ENCODE results near the gene LMCD1.

LMCD1 gene

GRCh38 chr3:8509961-8510360 lies 8.3 kb downstream of the LMCD1 start:
- DNase-seq, result peak; percentile 96

GRCh38 chr3:8512234-8512633 lies 10.6 kb downstream of the LMCD1 start:
- DNase-seq, result no peak

GRCh38 chr3:8516047-8516661 lies 14.5 kb downstream of the LMCD1 start:
- no peak for DNase-seq

GRCh38 chr3:8516783-8517182 lies 15.2 kb downstream of the LMCD1 start:
- no peak for DNase-seq

- no peak for DNase-seq
These were observed 15.9 kb downstream of the LMCD1 start for GRCh38 chr3:8517487-8517886.

- DNase-seq, result peak; percentile 79
These were observed 16.5 kb downstream of the LMCD1 start for GRCh38 chr3:8518138-8518537.

GRCh38 chr3:8519156-8519555 lies 17.5 kb downstream of the LMCD1 start:
- peak; percentile 80 for DNase-seq

- DNase-seq, result no peak
These were observed 18.3 kb downstream of the LMCD1 start for GRCh38 chr3:8519774-8520448.

- no peak for DNase-seq
These were observed 19.3 kb downstream of the LMCD1 start for GRCh38 chr3:8520816-8521403.

GRCh38 chr3:8523041-8523440 lies 21.4 kb downstream of the LMCD1 start:
- no peak for DNase-seq

- DNase-seq, result no peak
These were observed 22.6 kb downstream of the LMCD1 start for GRCh38 chr3:8524249-8524648.

- DNase-seq, result no peak
These were observed 23.2 kb downstream of the LMCD1 start for GRCh38 chr3:8524656-8525399.

- no peak for DNase-seq
These were observed 24.3 kb downstream of the LMCD1 start for GRCh38 chr3:8525893-8526292.

GRCh38 chr3:8529181-8529637 lies 27.6 kb downstream of the LMCD1 start:
- peak; percentile 39 for DNase-seq

GRCh38 chr3:8529738-8530525 lies 28.3 kb downstream of the LMCD1 start:
- DNase-seq, result peak; percentile 67

GRCh38 chr3:8530581-8530980 lies 29.0 kb downstream of the LMCD1 start:
- no peak for DNase-seq

GRCh38 chr3:8532251-8532871 lies 30.7 kb downstream of the LMCD1 start:
- DNase-seq, result peak; percentile 85

- peak; percentile 58 for DNase-seq
These were observed 34.8 kb downstream of the LMCD1 start for GRCh38 chr3:8536096-8537056.

GRCh38 chr3:8537440-8537839 lies 35.8 kb downstream of the LMCD1 start:
- DNase-seq, result no peak

- no peak for DNase-seq
These were observed 36.6 kb downstream of the LMCD1 start for GRCh38 chr3:8538223-8538622.

- DNase-seq, result peak; percentile 72
These were observed 37.3 kb downstream of the LMCD1 start for GRCh38 chr3:8538913-8539312.
